Prostate gland (tissue), 2 donors: ENCODE results near the gene PDYN. TPM values are rescaled to one million over a fixed set of nuclear protein-coding genes. Genes with fewer than 3 reads are reported as not detected.

Experiments used
- DNase-seq: peaks from one replicate; pipeline ENCODE4 v3.0.0-alpha.2; 2019; ENCODE audit warnings: low spot score
- H3K27ac ChIP-seq, 2 donors: fragments of 200-600 bp; sonication (generic); 2 replicates each; pipeline ENCODE4 v1.5.1; 2017 to 2019
- H3K27me3 ChIP-seq: fragments of 200-600 bp; sonication (generic); replicated peaks from 2 replicates; pipeline ENCODE4 v1.5.1; 2019; ENCODE audit not compliant: insufficient read depth
- H3K36me3 ChIP-seq, 2 donors: fragments of 200-600 bp; sonication (generic); 1 replicate in 1 of 2; 2 replicates in 1 of 2; pipeline versions ENCODE4 v1.5.1 to v1.8.1; 2017 to 2019
- H3K4me1 ChIP-seq: fragments of 200-600 bp; sonication (generic); replicated peaks from 2 replicates; pipeline ENCODE4 v1.5.1; 2019
- H3K4me3 ChIP-seq, 2 donors: fragments of 200-600 bp; sonication (generic); 2 replicates each; pipeline ENCODE4 v1.5.1; 2017 to 2019
- H3K9me3 ChIP-seq: fragments of 200-600 bp; sonication (generic); 2 replicates; pipeline ENCODE4 v1.5.1; 2017
- CTCF ChIP-seq, 4 experiments: fragments of 200-600 bp in 2 of 4; fragments of 450-650 bp in 2 of 4; sonication (generic) in 2 of 4; IDR thresholded peaks; 1 replicate in 3 of 4; 2 replicates in 1 of 4; pipeline ENCODE4 v1.5.1; 2016 to 2019; ENCODE audit warnings: antibody characterized with exemption in 4 of 4, mild to moderate bottlenecking in 2 of 4, moderate library complexity in 2 of 4
- POLR2A ChIP-seq: fragments of 450-650 bp; IDR thresholded peaks from one replicate; pipeline ENCODE4 v1.6.1; 2016; ENCODE audit warnings: antibody characterized with exemption, mild to moderate bottlenecking
- POLR2AphosphoS5 ChIP-seq: sonication (generic); formaldehyde crosslinking; IDR thresholded peaks from one replicate; pipeline ENCODE4 v1.6.1; 2017; ENCODE audit warnings: antibody characterized with exemption
- WGBS: methylation state at CpG from one replicate; pipeline ENCODE4 v1.1.5; 2018; 5-methylcytosine and 5-hydroxymethylcytosine counted together
- intact Hi-C: fragments of 100-400 bp; cut with DNase I; formaldehyde crosslinking; loops from one replicate; pipeline ENCODE4 v1.14.2; 2022
- total RNA-seq, 2 donors: library from RNA; depleted of rRNA; stranded (reverse); fragments of >200 nt; gene quantifications; one replicate each; pipeline ENCODE4 v1.1.0, GENCODE V29; 2016

The PDYN gene
- total RNA-seq, 2 donors from 2014 or later = 0.28 TPM; not detected in 1

GRCh38 chr20:2010533-2010932 lies 16.7 kb upstream of the PDYN start:
- no peak overlapping the region for H3K27ac ChIP-seq
- no peaks in the 10 kb centered on the region for H3K27me3 ChIP-seq
- H3K4me3 ChIP-seq = no peak overlapping the region
- H3K36me3 ChIP-seq = no peaks in the 10 kb centered on the region
- DNase-seq = no peak
- TF ChIP-seq CTCF (IDR thresholded peaks at IDR 0.05) (no peak), POLR2AphosphoS5 (no peak), POLR2A (no peak)
- no peaks in the 10 kb centered on the region for H3K9me3 ChIP-seq
- WGBS = 48% methylated on average over 4 of the region's 4 CpGs
- intact Hi-C loops = no loop called here
- no peaks in the 10 kb centered on the region for H3K4me1 ChIP-seq

GRCh38 chr20:2006452-2007361 lies 12.8 kb upstream of the PDYN start:
- no peaks in the 10 kb centered on the region for H3K9me3 ChIP-seq
- no peak for TF ChIP-seq POLR2A
- TF ChIP-seq CTCF (IDR thresholded peaks at IDR 0.05) = peak in 2 of 4 experiments; percentile 37 to 46
- DNase-seq = no peak
- intact Hi-C loops = no loop called here
- H3K36me3 ChIP-seq = no peaks in the 10 kb centered on the region
- H3K27ac ChIP-seq = no peak overlapping the region
- 29% methylated on average over 20 of the region's 20 CpGs for WGBS
- H3K27me3 ChIP-seq = no peaks in the 10 kb centered on the region
- H3K4me3 ChIP-seq = no peak overlapping the region
- H3K4me1 ChIP-seq = no peaks in the 10 kb centered on the region

- Histone ChIP-seq H3K4me3 (no peak overlapping the region), H3K27ac (no peak overlapping the region), H3K27me3 (no peaks in the 10 kb centered on the region), H3K4me1 (no peaks in the 10 kb centered on the region), H3K9me3 (no peaks in the 10 kb centered on the region), H3K36me3 (no peaks in the 10 kb centered on the region)
- TF ChIP-seq POLR2A (no peak), POLR2AphosphoS5 (peak; percentile 52), CTCF (IDR thresholded peaks at IDR 0.05) (no peak)
- peak; percentile 47 for DNase-seq
- intact Hi-C loops = no loop called here
- WGBS = 10% methylated on average over 12 of the region's 12 CpGs
These were observed 12.1 kb upstream of the PDYN start for GRCh38 chr20:2005831-2006426.

GRCh38 chr20:2005359-2005758 lies 11.5 kb upstream of the PDYN start:
- H3K9me3 ChIP-seq = no peaks in the 10 kb centered on the region
- no peak for TF ChIP-seq POLR2AphosphoS5
- no peak for TF ChIP-seq CTCF (IDR thresholded peaks at IDR 0.05)
- TF ChIP-seq POLR2A = no peak
- no peaks in the 10 kb centered on the region for H3K36me3 ChIP-seq
- no peak overlapping the region for H3K27ac ChIP-seq
- intact Hi-C loops = no loop called here
- H3K4me3 ChIP-seq = no peak overlapping the region
- WGBS = 92% methylated on average over 1 of the region's 1 CpG
- no peaks in the 10 kb centered on the region for H3K4me1 ChIP-seq
- no peak for DNase-seq
- H3K27me3 ChIP-seq = no peaks in the 10 kb centered on the region
